SH-SY5Y (cell line): ENCODE results near the gene AGK.

ENCODE experiments used
- GATA2 ChIP-seq: IDR thresholded peaks from 2 replicates; pipeline ENCODE4 v1.6.1; 2011; ENCODE audit warnings: mild to moderate bottlenecking, low read depth, low read length
- GATA3 ChIP-seq: IDR thresholded peaks from 2 replicates; pipeline ENCODE4 v1.6.1; 2011; ENCODE audit warnings: low read depth, mild to moderate bottlenecking, low read length, moderate library complexity

GRCh38 chr7:141525973-141526514, 25.2 kb upstream of the AGK start:
- TF ChIP-seq GATA3 (no peak), GATA2 (no peak)
